Astrocyte (in vitro differentiated cells and primary cell): ENCODE data around the gene MAGI1. TPM values are rescaled to one million over a fixed set of nuclear protein-coding genes. Genes with fewer than 3 reads are reported as not detected.

ENCODE experiments used
- DNase-seq: peaks from one replicate; pipeline ENCODE4 v3.0.0-alpha.2; 2010; ENCODE audit warnings: low read depth
- FAIRE-seq: peaks from 2 replicates; lab custom pipeline; 2011; peaks lifted over from hg19 to GRCh38; lab: Jason Lieb, UNC
- H2AFZ ChIP-seq: 2 replicates; pipeline ENCODE4 v1.6.0; 2012; ENCODE audit warnings: low read depth, low read length, inconsistent platforms
- H3K27ac ChIP-seq: 2 replicates; pipeline ENCODE4 v1.5.1; 2011; ENCODE audit warnings: low read depth, low read length, inconsistent platforms
- H3K27me3 ChIP-seq: 2 replicates; pipeline ENCODE4 v1.6.0; 2011; ENCODE audit warnings: low read length, inconsistent platforms; ENCODE audit not compliant: insufficient read depth
- H3K36me3 ChIP-seq: 2 replicates; pipeline ENCODE4 v1.5.1; 2011; ENCODE audit warnings: low read length, inconsistent platforms; ENCODE audit not compliant: insufficient read depth
- H3K4me1 ChIP-seq: 2 replicates; pipeline ENCODE4 v1.5.1; 2011; ENCODE audit warnings: low read length, inconsistent platforms; ENCODE audit not compliant: insufficient read depth
- H3K4me2 ChIP-seq: 2 replicates; pipeline ENCODE4 v1.6.0; 2012; ENCODE audit warnings: low read length, inconsistent platforms
- H3K4me3 ChIP-seq: 2 replicates; pipeline ENCODE4 v1.5.1; 2011; ENCODE audit warnings: low read depth, mild to moderate bottlenecking, low read length, inconsistent platforms; ENCODE audit not compliant: insufficient read depth
- H3K79me2 ChIP-seq: 2 replicates; pipeline ENCODE4 v1.6.0; 2012; ENCODE audit warnings: mild to moderate bottlenecking, low read length, inconsistent platforms; ENCODE audit not compliant: insufficient read depth
- H3K9ac ChIP-seq: 2 replicates; pipeline ENCODE4 v1.6.0; 2012; ENCODE audit warnings: mild to moderate bottlenecking, low read length, inconsistent platforms
- H3K9me3 ChIP-seq: 2 replicates; pipeline ENCODE4 v1.5.1; 2012; ENCODE audit warnings: low read depth, mild to moderate bottlenecking, low read length, inconsistent platforms; ENCODE audit not compliant: insufficient read depth
- H4K20me1 ChIP-seq: 2 replicates; pipeline ENCODE4 v1.6.0; 2012; ENCODE audit warnings: low read length, inconsistent platforms; ENCODE audit not compliant: insufficient read depth
- H3K27ac Mint-ChIP-seq: one replicate; pipeline ENCODE4 v1.8.0; 2021; ENCODE audit warnings: mild to moderate bottlenecking, mixed read lengths; ENCODE audit not compliant: unreplicated experiment
- H3K27me3 Mint-ChIP-seq: one replicate; pipeline ENCODE4 v1.8.0; 2021; ENCODE audit warnings: low read depth, mixed read lengths; ENCODE audit not compliant: unreplicated experiment
- H3K36me3 Mint-ChIP-seq: one replicate; pipeline ENCODE4 v1.8.0; 2021; ENCODE audit warnings: low read depth, mixed read lengths; ENCODE audit not compliant: unreplicated experiment
- H3K4me1 Mint-ChIP-seq: one replicate; pipeline ENCODE4 v1.8.0; 2021; ENCODE audit warnings: low read depth, mixed read lengths; ENCODE audit not compliant: unreplicated experiment
- H3K4me3 Mint-ChIP-seq: one replicate; pipeline ENCODE4 v1.8.0; 2021; ENCODE audit warnings: mild to moderate bottlenecking, moderate library complexity, mixed read lengths; ENCODE audit not compliant: unreplicated experiment
- H3K9me3 Mint-ChIP-seq: one replicate; pipeline ENCODE4 v1.8.0; 2021; ENCODE audit warnings: mild to moderate bottlenecking, mixed read lengths; ENCODE audit not compliant: unreplicated experiment
- EZH2 ChIP-seq: IDR thresholded peaks from 2 replicates; pipeline ENCODE4 v1.6.1; 2012; ENCODE audit warnings: mild to moderate bottlenecking, low read length, inconsistent platforms; ENCODE audit not compliant: insufficient read depth
- total RNA-seq: library from RNA; stranded (reverse); gene quantifications from 2 replicates; pipeline ENCODE4 v1.2.1, GENCODE V29; 2021
- TF ChIP-seq, protein P1 (sequence below): IDR thresholded peaks from 2 replicates; pipeline ENCODE4 v1.5.1; 2011; ENCODE audit warnings: low read depth, mild to moderate bottlenecking, inconsistent platforms, low read length, moderate library complexity; ENCODE audit not compliant: insufficient read depth

MAGI1 gene
- total RNA-seq, 1 donor from 2014 or later, result 31.8 TPM

GRCh38 chr3:65318231-65318630 lies 720.5 kb downstream of the MAGI1 start:
- Histone ChIP-seq H4K20me1 (no peaks in the 10 kb centered on the region), H3K4me3 (no peak overlapping the region), H3K79me2 (no peaks in the 10 kb centered on the region), H3K36me3 (no peaks in the 10 kb centered on the region), H3K27ac (no peak overlapping the region), H2AFZ (no peak overlapping the region), H3K4me2 (no peak overlapping the region), H3K4me1 (no peaks in the 10 kb centered on the region), H3K27me3 (no peaks in the 10 kb centered on the region), H3K9me3 (no peaks in the 10 kb centered on the region), H3K9ac (no peak overlapping the region)
- H3K27ac Mint-ChIP-seq, result no peak overlapping the region
- DNase-seq, result no peak
- FAIRE-seq, result no peak
- H3K27me3 Mint-ChIP-seq, result no peaks in the 10 kb centered on the region
- no peak overlapping the region for H3K4me3 Mint-ChIP-seq
- H3K9me3 Mint-ChIP-seq, result peaks cover 3% of the 10 kb centered on the region
- no peaks in the 10 kb centered on the region for H3K4me1 Mint-ChIP-seq
- no peak for TF ChIP-seq EZH2
- TF ChIP-seq, protein P1, sequence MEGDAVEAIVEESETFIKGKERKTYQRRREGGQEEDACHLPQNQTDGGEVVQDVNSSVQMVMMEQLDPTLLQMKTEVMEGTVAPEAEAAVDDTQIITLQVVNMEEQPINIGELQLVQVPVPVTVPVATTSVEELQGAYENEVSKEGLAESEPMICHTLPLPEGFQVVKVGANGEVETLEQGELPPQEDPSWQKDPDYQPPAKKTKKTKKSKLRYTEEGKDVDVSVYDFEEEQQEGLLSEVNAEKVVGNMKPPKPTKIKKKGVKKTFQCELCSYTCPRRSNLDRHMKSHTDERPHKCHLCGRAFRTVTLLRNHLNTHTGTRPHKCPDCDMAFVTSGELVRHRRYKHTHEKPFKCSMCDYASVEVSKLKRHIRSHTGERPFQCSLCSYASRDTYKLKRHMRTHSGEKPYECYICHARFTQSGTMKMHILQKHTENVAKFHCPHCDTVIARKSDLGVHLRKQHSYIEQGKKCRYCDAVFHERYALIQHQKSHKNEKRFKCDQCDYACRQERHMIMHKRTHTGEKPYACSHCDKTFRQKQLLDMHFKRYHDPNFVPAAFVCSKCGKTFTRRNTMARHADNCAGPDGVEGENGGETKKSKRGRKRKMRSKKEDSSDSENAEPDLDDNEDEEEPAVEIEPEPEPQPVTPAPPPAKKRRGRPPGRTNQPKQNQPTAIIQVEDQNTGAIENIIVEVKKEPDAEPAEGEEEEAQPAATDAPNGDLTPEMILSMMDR, result no peak
- no peaks in the 10 kb centered on the region for H3K36me3 Mint-ChIP-seq

DNA sequence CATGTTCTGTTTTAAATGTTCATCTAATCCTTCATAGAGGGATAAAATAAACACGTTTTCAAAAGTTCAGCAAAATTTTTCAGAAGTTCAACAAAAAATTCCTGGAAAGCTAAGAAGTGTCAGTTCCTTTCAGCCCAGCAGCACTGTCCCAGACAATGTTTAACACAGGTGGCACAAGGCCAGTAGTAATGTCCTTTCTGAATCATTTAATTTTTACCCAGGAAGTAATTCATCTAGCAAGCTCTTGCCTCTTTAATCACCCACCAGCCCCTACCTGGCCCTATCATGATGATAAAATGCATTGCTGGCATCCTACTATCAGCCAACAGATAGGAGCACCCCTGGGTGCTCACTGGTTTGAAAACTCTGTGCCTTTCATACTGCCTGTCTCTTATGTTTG lies 723.8 kb downstream of the MAGI1 start:
- no peaks in the 10 kb centered on the region for H3K27me3 ChIP-seq
- no peak overlapping the region for H2AFZ ChIP-seq
- H4K20me1 ChIP-seq, result no peaks in the 10 kb centered on the region
- no peaks in the 10 kb centered on the region for H3K36me3 ChIP-seq
- no peaks in the 10 kb centered on the region for H3K9me3 ChIP-seq
- Mint-ChIP-seq H3K27me3 (peaks cover 2% of the 10 kb centered on the region), H3K36me3 (no peaks in the 10 kb centered on the region), H3K4me3 (no peak overlapping the region), H3K27ac (no peak overlapping the region), H3K4me1 (no peaks in the 10 kb centered on the region), H3K9me3 (peaks cover 3% of the 10 kb centered on the region)
- DNase-seq (no peak), FAIRE-seq (no peak)
- no peak overlapping the region for H3K4me3 ChIP-seq
- no peak overlapping the region for H3K9ac ChIP-seq
- H3K4me1 ChIP-seq, result no peaks in the 10 kb centered on the region
- TF ChIP-seq, protein P1, result no peak
- no peak for TF ChIP-seq EZH2
- no peak overlapping the region for H3K27ac ChIP-seq
- H3K4me2 ChIP-seq, result no peak overlapping the region
- H3K79me2 ChIP-seq, result no peaks in the 10 kb centered on the region

DNA sequence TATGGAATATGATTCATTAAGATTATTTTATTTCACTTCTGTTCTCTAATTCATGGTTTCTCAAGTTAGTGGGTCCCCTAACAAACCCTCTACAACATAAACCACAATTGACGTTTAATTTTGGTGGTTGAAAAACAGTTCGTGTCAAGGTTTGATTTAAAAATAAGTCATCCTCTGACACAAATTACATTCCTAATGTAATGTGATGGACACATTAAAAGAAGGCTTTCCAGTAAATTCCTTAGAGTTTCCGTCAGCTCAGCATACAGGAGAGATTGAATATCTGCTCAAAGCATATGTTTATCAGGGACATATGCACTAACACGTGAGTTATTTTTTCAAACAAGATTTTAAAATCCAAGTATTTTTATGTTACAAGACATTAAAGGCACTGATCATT lies 724.4 kb downstream of the MAGI1 start:
- Histone ChIP-seq H3K36me3 (no peaks in the 10 kb centered on the region), H3K4me2 (no peak overlapping the region), H3K4me3 (no peak overlapping the region), H3K27me3 (no peaks in the 10 kb centered on the region), H3K9ac (no peak overlapping the region), H2AFZ (no peak overlapping the region), H4K20me1 (no peaks in the 10 kb centered on the region), H3K27ac (no peak overlapping the region), H3K9me3 (no peaks in the 10 kb centered on the region), H3K79me2 (no peaks in the 10 kb centered on the region), H3K4me1 (no peaks in the 10 kb centered on the region)
- TF ChIP-seq, protein P1, result no peak
- no peak for TF ChIP-seq EZH2
- FAIRE-seq, result no peak
- no peak overlapping the region for H3K4me3 Mint-ChIP-seq
- peaks cover 3% of the 10 kb centered on the region for H3K9me3 Mint-ChIP-seq
- H3K4me1 Mint-ChIP-seq, result no peaks in the 10 kb centered on the region
- peaks cover 2% of the 10 kb centered on the region for H3K27me3 Mint-ChIP-seq
- H3K36me3 Mint-ChIP-seq, result no peaks in the 10 kb centered on the region
- H3K27ac Mint-ChIP-seq, result no peak overlapping the region
- DNase-seq, result no peak
